Stimulated activated CD4-positive, alpha-beta T cell treated with anti-CD3 and anti-CD28 coated beads, TNF-alpha, amount 100 ng/mL, for 1 hour (primary cell): Measurements from ENCODE around the gene ABCC12.
A peak's percentile ranks its signal among the peaks of the same experiment; 100 is the strongest.

Experiments used
- DNase-seq, 3 donors: peaks; one replicate each; pipeline ENCODE4 v3.0.0-alpha.2; 2020; ENCODE audit warnings: low read depth in 3 of 3, low spot score in 1 of 3

The ABCC12 gene

DNA sequence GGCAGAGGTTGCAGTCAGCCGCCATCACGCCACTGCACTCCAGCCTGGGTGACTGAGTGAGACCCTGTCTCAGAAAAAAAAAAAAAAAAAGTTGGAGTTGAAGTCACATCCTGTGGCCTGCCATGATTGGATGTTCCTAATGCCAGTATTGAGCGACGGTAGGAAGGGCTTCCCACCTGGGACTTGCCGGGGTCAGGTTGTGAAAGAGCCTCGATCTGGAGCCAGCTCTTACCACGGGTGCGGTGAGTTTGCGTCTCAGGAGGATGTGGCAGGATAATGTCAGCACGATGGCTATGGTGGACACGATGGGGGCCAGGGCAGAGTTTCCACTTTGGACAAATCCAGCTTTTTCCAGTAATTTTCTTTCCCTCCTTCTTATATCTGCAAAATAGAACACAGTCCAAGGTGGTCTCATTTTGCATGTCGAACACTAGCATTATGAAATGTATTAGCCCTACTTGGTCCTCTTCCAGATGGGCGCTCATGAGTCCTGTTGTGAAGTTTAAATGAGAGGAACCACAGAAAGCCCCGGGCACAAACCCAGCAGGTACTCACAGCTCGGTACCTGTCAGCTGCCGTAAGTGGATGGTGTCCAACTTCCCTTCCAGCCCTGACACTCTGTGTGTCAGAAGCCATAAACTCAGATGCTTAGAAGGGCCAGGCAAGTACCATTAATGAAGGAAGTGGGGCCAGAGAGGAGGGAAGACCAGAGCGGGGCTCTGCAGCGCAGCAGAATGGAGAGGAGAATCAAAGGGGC lies 22.2 kb downstream of the ABCC12 start:
- DNase-seq, result no peak

GRCh38 chr16:48132696-48133095 lies 23.1 kb downstream of the ABCC12 start:
- DNase-seq, result no peak

- DNase-seq, result no peak
These were observed 24.4 kb downstream of the ABCC12 start for GRCh38 chr16:48131201-48131935.

- no peak for DNase-seq
These were observed 25.9 kb downstream of the ABCC12 start for GRCh38 chr16:48129926-48130325.

DNA sequence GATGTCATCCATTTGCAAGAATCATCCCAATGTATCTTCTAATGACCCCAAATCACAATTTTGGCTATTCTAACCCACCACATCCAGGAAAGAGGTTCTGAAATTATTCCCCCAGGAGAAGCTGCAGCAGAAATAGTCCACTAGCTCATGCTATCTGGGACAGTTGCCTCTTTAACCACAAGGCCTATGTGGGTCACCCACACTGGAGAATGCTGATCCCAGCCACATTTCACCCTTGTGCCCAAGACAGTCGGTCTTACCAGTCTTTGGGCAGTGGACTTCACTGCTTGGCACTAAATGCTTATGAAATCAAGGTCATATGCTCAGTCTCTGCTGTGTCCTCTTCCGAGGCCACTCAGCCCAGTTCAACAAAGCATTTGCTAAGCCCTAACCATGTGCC lies 27.0 kb downstream of the ABCC12 start:
- DNase-seq, result no peak

DNA sequence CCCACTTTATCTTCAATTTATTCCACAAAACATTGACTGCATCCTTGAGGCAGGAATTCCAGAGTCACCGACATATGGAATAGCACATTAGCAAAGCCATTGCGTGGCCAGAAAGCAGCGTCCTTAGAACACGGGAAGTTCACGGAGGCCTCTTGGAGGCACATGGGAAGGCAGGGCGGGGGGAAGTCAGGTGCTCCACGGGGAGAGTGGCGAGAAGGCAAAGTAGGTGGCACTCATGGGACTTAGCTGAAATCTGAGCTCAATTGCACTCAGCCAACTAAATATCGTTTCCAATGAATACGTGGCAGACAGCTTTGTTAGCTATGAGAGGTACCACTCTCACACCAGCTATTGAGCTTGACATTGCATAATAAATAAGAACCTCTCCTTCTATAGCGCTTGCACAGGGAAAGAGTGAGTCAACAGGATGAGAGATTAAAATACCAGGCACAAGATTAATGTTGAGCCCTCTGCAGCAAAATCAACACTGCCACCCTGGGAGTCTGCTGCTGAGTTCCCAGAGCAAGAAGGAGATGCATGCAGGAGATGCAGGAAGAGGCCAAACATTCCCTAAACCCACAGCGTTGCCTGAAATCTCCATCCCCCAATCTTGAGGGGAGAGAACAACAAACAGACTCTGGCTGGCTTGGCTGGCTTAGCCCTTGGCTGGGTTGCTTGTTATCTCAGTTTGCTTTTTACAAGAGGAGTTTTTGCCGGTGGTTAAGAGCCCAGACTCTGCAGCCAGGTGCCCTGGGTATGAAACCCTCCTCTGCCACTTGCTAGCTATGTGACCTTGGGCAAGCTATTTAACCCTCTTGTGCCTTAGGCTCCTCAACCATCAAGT lies 28.8 kb downstream of the ABCC12 start:
- DNase-seq, result no peak

DNA sequence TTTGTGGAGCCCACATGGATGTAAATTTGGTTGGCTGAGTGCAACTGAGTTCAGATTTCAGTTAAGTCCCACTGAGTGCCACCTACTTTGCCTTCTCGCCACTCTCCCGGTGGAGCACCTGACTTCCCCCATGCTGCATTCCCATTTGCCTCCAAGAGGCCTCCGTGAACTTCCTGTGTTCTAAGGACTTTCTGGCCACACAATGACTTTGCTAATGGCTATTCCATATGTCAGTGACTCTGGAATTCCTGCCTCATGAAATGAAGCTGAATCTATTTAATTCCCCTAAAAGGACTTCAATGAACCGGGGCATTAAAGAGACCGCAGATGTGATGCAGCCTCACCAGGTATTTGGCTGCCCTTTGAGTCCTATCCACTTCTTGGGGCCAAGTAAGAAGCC lies 29.9 kb downstream of the ABCC12 start:
- DNase-seq, result no peak

DNA sequence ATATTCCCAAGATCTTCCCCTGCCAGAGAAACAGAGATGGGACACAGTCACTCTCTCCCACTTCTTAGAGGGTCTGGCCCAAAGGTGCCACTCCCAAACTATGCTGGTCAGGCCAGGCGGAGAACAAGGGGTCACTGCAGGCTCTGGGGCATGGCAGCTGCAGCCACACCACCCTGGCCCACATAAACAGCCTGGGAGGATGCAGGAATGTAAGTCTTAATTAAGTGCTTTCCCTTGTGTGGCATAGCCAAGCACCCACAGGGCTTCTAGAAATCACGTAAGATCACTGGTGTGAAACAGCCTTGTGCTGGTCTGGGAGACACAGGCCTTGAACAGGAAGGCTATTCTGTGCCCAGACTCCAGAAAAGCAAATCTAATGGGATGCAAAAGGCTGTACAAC lies 31.5 kb downstream of the ABCC12 start:
- no peak for DNase-seq

DNA sequence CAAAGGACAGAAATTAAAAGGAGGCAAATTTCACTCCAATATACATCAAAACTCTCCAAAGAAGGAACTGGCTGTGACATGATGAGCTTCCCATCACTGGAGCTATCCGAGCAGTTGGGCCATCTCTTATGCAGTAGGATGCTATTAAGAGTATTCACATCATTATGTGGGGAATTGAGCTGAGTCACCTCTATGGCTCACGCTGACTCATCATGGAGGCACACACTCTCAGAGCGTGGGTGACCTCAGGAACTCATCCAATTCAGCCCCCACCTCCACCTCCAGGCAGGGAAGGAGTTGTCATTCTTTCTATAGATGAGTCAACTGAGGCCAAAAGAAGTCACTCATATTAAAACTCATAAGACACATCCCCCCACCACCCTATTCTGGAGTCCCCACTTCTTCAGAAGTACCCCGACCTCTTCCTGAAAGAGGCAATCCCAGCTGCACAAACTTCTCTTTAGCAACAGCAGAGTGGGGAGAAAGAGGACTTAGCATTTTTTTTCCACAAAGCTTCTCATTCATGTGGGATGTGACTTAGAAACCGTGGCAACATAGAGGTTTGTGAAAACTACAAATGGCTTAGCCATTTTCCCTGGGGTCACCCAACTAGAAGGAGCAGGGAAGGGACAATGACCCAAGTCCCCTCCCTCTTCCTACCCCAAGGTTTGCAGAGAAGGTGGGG lies 32.5 kb downstream of the ABCC12 start:
- DNase-seq, result peak in 1 of 3 donors; percentile 20

GRCh38 chr16:48121276-48121675 lies 34.5 kb downstream of the ABCC12 start:
- DNase-seq, result no peak

- DNase-seq, result no peak
These were observed 37.0 kb downstream of the ABCC12 start for GRCh38 chr16:48118841-48119240.

DNA sequence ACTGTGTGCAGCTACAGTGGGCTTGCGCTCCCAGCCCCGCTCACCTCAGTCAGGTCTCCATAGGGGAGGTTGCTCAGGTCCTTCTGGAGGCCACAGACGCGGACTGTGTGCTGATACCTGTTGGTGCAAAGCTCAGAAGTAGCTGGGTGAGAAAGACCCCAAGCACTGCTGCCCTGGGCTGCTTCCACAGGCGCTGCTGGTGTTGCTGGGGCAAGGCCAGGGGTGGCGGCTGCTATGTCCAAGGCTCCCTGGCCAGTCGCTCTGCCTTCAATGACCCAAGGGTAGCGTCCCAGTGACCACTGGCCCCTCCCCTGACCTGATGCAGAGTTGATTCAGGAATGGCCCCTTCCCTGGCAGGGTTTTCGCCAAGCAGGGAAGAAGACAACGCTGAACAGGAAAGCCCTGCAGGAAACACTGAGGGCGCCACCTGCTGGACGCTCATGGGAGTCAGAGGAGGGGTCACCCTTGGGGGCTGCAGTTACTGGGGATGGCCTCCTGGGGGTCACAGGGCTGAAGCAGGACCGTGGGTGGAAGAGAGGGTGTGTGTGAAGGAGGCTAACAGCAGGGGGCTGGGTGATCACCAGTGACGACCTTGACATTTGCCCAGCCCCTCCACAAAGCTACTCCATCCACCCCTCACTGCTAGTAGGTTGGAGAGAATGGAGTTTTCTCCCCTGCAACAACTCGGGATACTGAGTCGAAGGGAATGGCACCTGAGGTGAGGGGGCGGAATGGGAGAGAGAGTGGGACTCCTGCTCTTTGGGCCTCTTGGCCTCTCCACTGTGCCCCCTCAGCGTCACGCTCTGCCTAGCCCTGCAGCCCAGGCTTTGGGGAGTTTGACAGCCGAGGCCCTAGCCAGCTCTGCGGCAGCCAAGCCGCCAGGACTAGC lies 38.3 kb downstream of the ABCC12 start:
- peak in 2 of 3 donors; percentile 16 to 47 for DNase-seq

GRCh38 chr16:48115299-48115698 lies 40.5 kb downstream of the ABCC12 start:
- no peak for DNase-seq

DNA sequence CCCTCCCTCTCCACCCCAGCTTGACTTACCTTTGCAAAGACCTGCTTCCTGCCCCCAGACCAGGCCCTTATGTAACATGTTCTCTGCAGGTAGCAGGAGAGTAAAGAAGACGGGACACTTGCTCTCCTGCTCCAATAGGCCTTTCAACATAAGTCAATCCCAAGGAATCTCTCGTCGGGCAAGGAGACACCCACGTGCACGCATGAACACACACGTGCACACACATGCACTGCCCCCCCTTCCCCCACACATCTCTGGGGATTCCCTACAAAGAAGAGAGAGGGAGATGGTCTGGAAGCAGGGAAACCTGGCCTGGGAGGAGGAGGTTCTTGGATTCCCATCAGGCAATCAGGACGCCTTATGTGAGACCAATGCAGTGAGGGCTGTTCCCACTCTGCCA lies 41.4 kb downstream of the ABCC12 start:
- DNase-seq, result no peak

DNA sequence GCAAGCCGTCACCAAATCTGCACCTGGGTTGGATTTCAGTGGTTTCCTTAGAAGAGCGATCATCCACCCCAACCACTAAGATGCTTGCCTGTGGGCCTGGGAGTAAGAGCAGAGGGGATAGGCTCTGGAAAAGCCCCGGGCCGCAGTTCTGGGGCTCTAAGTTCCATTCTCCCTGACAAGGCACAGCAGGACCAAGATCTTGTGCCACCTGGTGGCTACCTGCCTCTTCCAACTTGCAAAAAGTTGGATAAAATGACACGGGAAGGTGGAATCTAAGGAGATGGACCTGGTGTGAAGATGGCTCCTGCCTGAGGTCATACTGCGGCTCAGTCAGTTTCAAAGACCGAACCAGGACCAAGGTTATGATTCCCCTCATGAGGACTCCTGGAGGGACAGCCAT lies 42.3 kb downstream of the ABCC12 start:
- no peak for DNase-seq

DNA sequence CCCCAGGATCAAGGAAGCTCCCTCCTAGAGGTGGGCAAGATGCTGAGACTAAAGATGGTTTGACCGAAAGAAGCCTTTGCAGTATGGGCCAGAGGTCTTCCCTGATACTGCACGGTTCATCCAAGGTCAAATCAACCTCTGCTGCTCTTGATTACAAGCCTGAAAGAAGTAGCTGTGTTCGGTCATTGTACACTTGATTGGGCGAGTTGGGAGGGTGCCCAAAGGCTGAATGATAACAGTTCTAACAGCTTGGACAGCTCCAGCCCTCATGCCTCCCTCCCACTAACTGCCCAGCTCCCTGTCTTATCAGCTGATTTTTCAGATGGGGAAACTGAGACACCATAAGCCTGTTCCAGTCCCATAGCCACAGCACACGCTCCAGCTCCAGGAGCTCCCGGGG lies 42.8 kb downstream of the ABCC12 start:
- DNase-seq, result no peak

GRCh38 chr16:48112600-48112999 lies 43.2 kb downstream of the ABCC12 start:
- DNase-seq, result no peak

DNA sequence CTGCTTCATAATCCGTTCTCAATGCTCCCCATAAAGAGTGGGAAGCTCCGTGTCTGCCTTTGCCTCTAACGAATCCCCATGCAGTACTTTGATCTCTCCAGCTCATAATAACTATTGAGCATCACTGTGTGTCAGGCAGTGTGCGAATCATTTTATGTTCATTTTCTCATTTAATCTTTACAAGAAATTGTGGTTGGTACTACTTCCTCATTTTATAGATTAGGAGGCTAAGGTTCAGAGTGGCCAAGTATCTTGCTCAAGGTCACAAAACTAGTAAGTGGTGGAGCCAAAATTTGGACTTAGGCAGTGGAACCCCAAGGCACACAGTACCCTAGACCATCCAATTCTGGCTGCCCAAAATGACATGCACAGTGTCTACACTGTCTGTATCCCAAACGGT lies 44.8 kb downstream of the ABCC12 start:
- DNase-seq, result no peak

- DNase-seq, result no peak
These were observed 45.8 kb downstream of the ABCC12 start for GRCh38 chr16:48110000-48110399.

DNA sequence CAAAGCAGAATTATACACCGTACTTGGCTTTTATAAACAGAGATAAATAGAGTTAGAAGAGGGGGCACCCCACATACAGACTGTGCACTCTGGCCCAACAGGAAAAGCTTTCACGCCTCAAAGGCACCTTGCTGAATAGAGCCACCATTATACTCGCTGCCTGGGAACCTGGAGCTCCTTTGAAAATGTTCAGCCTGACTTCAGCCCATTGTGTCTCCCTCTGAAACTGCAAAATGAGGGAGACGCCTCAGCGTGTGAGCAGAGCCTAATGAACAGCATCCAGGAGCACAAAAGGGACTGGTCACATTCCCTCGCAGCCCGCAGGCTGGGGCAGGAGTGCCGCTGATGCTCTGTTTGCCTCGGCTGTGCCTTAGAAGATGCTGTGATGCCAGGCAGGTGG lies 46.3 kb downstream of the ABCC12 start:
- no peak for DNase-seq
